ENCODE results near the gene BFAR. TPM values are rescaled to one million over a fixed set of nuclear protein-coding genes. Genes with fewer than 3 reads are reported as not detected.

BFAR gene
- total RNA-seq (2022; extraction: Qiagen RNA extraction): 128 to 140 TPM (median 137 TPM) in 5 replicates

GRCh38 chr16:14632693-14633569, at the start of gene BFAR:
Gene BFAR (plus strand): TSS chr16:14632951. CDS start chr16:14644347, 11,396 bp downstream.

GRCh38 chr16:14629919-14630619, 2.7 kb upstream of the BFAR start, which contains the start of gene PARN:
Gene PARN (minus strand): TSS chr16:14630260. CDS start chr16:14630125, 135 bp downstream.

GRCh38 chr16:14694129-14694528, 61.4 kb downstream of the BFAR start, which contains the start of gene PLA2G10:
Gene PLA2G10 (minus strand): TSS chr16:14694308. CDS start chr16:14694229, 79 bp downstream.

GRCh38 chr16:14703156-14704011, 70.6 kb downstream of the BFAR start, which contains the start of gene NPIPA3:
Gene NPIPA3 (plus strand): TSS chr16:14703411. CDS start chr16:14708944, 5,533 bp downstream.

Other genes starting within 250 kb of the BFAR start
- gene PARN, start 2.7 kb upstream of the BFAR start, total RNA-seq (2022; extraction: Qiagen RNA extraction): 40.9 to 45.5 TPM (median 42.2 TPM) in 5 replicates
- 0.28 to 0.66 TPM (median 0.37 TPM) in 5 replicates for gene PLA2G10, start 61.4 kb downstream of the BFAR start, total RNA-seq (2022; extraction: Qiagen RNA extraction)
- gene NPIPA3, start 70.5 kb downstream of the BFAR start, total RNA-seq (2022; extraction: Qiagen RNA extraction): 0.35 to 1.9 TPM (median 1.0 TPM) in 5 replicates
- 1.2 to 2.7 TPM (median 1.8 TPM) in 5 replicates for gene NPIPA2, start 109.6 kb downstream of the BFAR start, total RNA-seq (2022; extraction: Qiagen RNA extraction)
- gene NOMO1, start 200.8 kb downstream of the BFAR start, total RNA-seq (2022; extraction: Qiagen RNA extraction): 90.2 to 114 TPM (median 112 TPM) in 5 replicates